Measurements from ENCODE around the gene CLDN14. TPM values are rescaled to one million over a fixed set of nuclear protein-coding genes. Genes with fewer than 3 reads are reported as not detected.

Gene CLDN14
- total RNA-seq, 2 donors from 2014 or later: 0.17 TPM; not detected in 1

DNA sequence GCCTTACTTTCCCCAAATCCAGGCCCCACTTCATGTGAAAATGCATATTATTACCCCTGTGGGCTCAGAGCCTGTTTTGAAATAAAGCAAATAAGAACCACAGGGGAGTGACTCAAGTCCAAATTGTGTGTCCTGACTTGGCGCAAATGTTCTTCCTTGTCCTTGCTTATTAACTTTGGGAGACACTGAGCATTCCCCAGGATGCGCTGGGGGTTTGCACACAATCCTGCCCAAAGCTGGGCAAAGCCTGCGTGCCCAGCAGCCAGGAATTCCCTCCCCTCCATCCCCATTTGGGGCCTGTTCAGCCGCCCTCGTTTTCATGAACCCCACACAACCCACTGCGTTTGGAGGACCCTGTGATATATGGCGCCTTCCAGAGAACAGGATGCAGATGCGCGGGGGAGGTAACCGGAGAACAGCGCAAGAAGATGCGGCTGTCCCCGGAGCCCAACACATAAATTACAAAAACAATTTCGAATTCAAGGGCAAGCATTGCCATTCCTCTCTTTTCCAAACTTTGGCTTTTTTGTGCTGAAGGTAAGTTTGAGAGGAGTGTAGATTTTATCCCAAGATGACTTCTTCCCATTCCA, 42.4 kb upstream of the CLDN14 start:
- Histone ChIP-seq H3K36me3 (no peaks in the 10 kb centered on the region), H3K4me1 (no peaks in the 10 kb centered on the region), H3K4me3 (no peak overlapping the region), H3K27ac (no peak overlapping the region), H3K9ac (ENCODE audit: low read depth in 2 of 2, low read length in 2 of 2) (no peak overlapping the region), H3K27me3 (no peaks in the 10 kb centered on the region), H3K9me3 (no peaks in the 10 kb centered on the region)
- no peak for TF ChIP-seq CTCF (IDR thresholded peaks at IDR 0.05)
- DNase-seq: no peak
- intact Hi-C loops (cut with DNase I): no loop called here

DNA sequence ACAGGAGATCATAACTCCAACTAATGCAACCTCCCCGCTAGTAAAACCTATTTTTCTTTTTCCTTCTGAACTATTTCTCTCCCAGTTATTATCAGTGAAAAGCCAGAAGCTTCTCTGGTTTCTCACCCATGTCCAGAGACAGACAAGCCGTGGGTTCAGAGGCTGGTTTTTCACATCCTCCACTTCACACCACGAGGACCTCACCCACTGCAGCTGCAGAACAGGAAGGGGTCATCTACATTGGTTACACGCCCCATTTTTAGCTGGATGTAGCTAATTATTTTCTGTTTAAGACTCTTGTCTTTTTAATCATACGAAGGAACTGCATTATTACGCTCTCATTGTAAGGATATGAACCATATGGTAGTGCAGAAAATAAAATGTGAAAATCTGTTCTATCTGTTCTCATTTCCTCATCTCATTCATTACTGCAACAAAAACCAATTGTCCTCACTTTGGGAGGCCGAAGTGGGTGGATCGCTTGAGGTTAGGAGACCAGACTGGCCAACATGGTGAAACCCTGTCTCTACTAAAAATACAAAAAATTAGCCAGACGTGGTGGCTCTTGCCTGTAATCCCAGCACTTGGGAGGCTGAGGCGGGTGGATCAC, 39.1 kb upstream of the CLDN14 start:
- no peaks in the 10 kb centered on the region for H3K9me3 ChIP-seq
- H3K27me3 ChIP-seq: no peaks in the 10 kb centered on the region
- H3K27ac ChIP-seq: no peak overlapping the region
- DNase-seq: no peak
- H3K9ac ChIP-seq (ENCODE audit: low read depth in 2 of 2, low read length in 2 of 2): no peak overlapping the region
- intact Hi-C loops (cut with DNase I): no loop called here
- no peak overlapping the region for H3K4me3 ChIP-seq
- H3K36me3 ChIP-seq: no peaks in the 10 kb centered on the region
- no peak for TF ChIP-seq CTCF (IDR thresholded peaks at IDR 0.05)
- H3K4me1 ChIP-seq: no peaks in the 10 kb centered on the region

DNA sequence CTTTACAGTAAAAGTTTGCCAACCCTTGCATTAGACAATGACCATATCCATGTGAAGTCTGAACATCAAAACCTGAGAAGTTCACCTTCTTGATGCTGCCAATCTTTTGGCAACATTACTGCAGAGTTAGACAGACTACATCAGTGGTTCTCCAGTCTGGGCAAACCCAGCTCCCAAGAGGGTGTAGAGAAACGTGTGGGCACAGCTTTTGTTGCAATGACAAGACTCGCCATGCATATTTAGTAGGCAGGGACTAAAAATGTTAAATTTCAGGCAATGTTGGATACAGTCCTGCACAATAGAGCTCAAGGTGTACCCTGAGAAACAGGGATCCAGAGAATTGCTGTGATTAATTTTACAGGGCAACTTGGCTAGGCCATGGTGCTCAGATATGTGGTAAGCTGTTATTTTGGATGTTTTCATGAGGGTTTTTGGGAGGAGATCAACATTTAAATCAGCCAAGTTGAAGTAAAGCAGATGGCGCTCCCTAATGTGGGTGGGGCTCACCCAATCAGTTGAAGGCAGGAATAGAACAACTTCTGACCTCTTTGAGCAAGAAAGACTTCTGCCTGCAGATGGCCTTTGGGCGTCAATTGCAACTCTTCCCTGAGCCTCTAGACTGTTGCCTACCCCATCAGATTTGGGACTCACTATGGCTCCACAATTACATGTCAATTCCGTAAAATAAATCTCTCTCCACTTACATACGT, 37.6 kb upstream of the CLDN14 start:
- no peak for TF ChIP-seq CTCF (IDR thresholded peaks at IDR 0.05)
- no peak for DNase-seq
- intact Hi-C loops (cut with DNase I): no loop called here
- H3K4me3 ChIP-seq: no peak overlapping the region
- no peak overlapping the region for H3K27ac ChIP-seq
- H3K9ac ChIP-seq (ENCODE audit: low read depth in 2 of 2, low read length in 2 of 2): no peak overlapping the region
- H3K9me3 ChIP-seq: no peaks in the 10 kb centered on the region
- H3K36me3 ChIP-seq: no peaks in the 10 kb centered on the region
- no peaks in the 10 kb centered on the region for H3K27me3 ChIP-seq
- no peaks in the 10 kb centered on the region for H3K4me1 ChIP-seq

DNA sequence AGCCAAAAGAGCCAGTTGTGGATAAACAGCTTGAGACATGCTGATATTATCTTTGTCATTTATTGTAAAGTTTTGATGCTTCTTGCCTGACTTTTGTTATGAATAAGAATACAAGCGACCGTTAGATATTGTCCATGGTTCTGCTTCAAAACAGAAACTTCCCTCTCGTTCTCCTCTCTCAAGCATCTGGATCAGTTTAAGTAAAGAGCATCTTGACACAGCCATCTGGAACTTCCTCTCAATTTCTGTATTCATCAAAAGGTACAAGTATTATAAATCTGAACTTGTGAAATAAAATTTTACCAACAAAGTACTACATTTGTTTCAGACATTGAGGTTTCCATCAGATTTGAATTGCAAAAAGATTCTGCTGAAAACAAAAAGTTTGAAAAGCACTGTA, 36.4 kb upstream of the CLDN14 start:
- Histone ChIP-seq H3K9ac (ENCODE audit: low read depth in 2 of 2, low read length in 2 of 2) (no peak overlapping the region), H3K36me3 (no peaks in the 10 kb centered on the region), H3K4me3 (no peak overlapping the region), H3K27ac (no peak overlapping the region), H3K27me3 (no peaks in the 10 kb centered on the region), H3K9me3 (no peaks in the 10 kb centered on the region), H3K4me1 (no peaks in the 10 kb centered on the region)
- TF ChIP-seq CTCF (IDR thresholded peaks at IDR 0.05): no peak
- intact Hi-C loops (cut with DNase I): no loop called here
- DNase-seq: no peak

GRCh38 chr21:36513430-36513829, 33.5 kb upstream of the CLDN14 start:
- Histone ChIP-seq H3K27ac (no peak overlapping the region), H3K4me3 (no peak overlapping the region), H3K9ac (ENCODE audit: low read depth in 2 of 2, low read length in 2 of 2) (no peak overlapping the region), H3K9me3 (no peaks in the 10 kb centered on the region), H3K4me1 (no peaks in the 10 kb centered on the region), H3K36me3 (no peaks in the 10 kb centered on the region), H3K27me3 (no peaks in the 10 kb centered on the region)
- no peak for DNase-seq
- no peak for TF ChIP-seq CTCF (IDR thresholded peaks at IDR 0.05)
- intact Hi-C loops (cut with DNase I): no loop called here

Data from colonic mucosa (tissue), 4 donors.